Mucosa of descending colon (tissue), 3 donors: ENCODE measurements around the gene FLNB. TPM values are rescaled to one million over a fixed set of nuclear protein-coding genes. Genes with fewer than 3 reads are reported as not detected.

ENCODE experiments used
- ATAC-seq: fragments of 200-7000 bp; cut with Tn5 transposase; one replicate; pipeline ENCODE4 v1.9.1; 2020; ENCODE audit warnings: mild to moderate bottlenecking, moderate library complexity
- DNase-seq, 3 donors: peaks; one replicate each; pipeline ENCODE4 v3.0.0-alpha.2; 2020
- H3K36me3 ChIP-seq: fragments of 200-600 bp; one replicate; pipeline ENCODE4 v1.8.0; 2021; ENCODE audit warnings: low read depth, mild to moderate bottlenecking
- H3K4me1 ChIP-seq: fragments of 200-600 bp; one replicate; pipeline ENCODE4 v1.8.0; 2021; ENCODE audit warnings: low read depth, mild to moderate bottlenecking
- H3K4me3 ChIP-seq: fragments of 200-600 bp; one replicate; pipeline ENCODE4 v1.8.0; 2021; ENCODE audit warnings: mild to moderate bottlenecking
- H3K9me3 ChIP-seq: fragments of 200-600 bp; one replicate; pipeline ENCODE4 v1.8.0; 2021; ENCODE audit warnings: mild to moderate bottlenecking
- intact Hi-C, 2 donors: fragments of 100-400 bp; cut with DNase I in 1 of 2; cut with micrococcal nuclease in 1 of 2; formaldehyde crosslinking; loops; one replicate each; pipeline versions ENCODE4 v1.11.0 to v1.11.1; 2022; cut with DNase I, micrococcal nuclease
- total RNA-seq, 3 donors: library from RNA; stranded (reverse); fragmentation: NEBNext Ultra II Directional in 2 of 3; extraction: Animal tissue kit (Norgen Biotek cat#: 25700) in 2 of 3; gene quantifications; one replicate each; pipeline versions ENCODE4 v1.2.1 to v1.2.4, GENCODE V29; 2021 to 2023
- TF ChIP-seq, protein P1 (sequence below): fragments of 200-600 bp; IDR thresholded peaks from one replicate; pipeline ENCODE4 v1.8.0; 2022; ENCODE audit warnings: antibody characterized with exemption, mild to moderate bottlenecking
- donor health status: DM: no; HTN: no; CAD: no; lungs with moderate emphysema.
- donor health status: DM: no; HTN: no; CAD: no.
- donor health status: DM: no; HTN: yes; CAD: no.

FLNB gene
- total RNA-seq, 3 donors from 2014 or later, result 256 to 555 (median 357) TPM

- TF ChIP-seq, protein P1, sequence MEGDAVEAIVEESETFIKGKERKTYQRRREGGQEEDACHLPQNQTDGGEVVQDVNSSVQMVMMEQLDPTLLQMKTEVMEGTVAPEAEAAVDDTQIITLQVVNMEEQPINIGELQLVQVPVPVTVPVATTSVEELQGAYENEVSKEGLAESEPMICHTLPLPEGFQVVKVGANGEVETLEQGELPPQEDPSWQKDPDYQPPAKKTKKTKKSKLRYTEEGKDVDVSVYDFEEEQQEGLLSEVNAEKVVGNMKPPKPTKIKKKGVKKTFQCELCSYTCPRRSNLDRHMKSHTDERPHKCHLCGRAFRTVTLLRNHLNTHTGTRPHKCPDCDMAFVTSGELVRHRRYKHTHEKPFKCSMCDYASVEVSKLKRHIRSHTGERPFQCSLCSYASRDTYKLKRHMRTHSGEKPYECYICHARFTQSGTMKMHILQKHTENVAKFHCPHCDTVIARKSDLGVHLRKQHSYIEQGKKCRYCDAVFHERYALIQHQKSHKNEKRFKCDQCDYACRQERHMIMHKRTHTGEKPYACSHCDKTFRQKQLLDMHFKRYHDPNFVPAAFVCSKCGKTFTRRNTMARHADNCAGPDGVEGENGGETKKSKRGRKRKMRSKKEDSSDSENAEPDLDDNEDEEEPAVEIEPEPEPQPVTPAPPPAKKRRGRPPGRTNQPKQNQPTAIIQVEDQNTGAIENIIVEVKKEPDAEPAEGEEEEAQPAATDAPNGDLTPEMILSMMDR, result no peak
- Histone ChIP-seq H3K4me1 (peaks cover 44% of the 10 kb centered on the region), H3K36me3 (no peaks in the 10 kb centered on the region), H3K4me3 (no peak overlapping the region), H3K9me3 (no peaks in the 10 kb centered on the region)
- DNase-seq (no peak), ATAC-seq (no peak)
- intact Hi-C loops, result no loop called here
Measured at GRCh38 chr3:58041826-58042324, 33.7 kb downstream of the FLNB start.

DNA sequence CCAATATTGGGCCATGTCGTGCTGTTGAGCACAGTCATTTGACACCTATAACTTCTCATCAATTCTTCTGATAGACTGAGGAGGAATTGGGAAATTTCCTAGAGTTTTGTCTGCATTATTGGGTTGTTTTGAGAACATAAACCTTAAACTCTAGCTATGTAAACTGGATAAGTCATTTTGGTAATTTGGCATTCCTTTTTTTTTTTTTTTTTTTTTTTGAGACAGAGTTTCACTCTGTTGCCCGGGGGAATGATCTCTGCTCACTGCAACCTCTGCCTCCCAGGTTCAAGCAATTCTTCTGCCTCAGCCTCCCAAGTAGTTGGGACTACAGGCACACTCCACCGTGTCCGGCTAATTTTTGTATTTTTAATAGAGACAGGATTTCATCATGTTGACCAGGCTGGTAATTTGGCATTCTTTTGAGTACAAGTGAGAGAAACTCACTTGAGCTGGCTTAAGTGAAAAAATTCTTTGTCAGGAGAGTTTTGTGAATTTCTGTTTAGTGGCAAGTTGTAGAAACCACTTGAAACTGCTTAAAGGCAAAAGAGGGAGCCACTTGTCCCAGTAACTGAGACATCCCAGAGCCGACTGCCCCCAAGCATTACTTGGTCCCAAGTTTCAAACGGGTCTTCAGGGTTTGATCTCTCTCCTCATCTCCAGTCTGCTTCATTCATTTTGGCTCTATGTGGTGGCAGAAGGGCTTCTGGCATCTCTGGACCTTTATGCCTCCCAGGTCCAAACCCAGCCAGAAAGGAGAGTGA is 34.9 kb downstream of the FLNB start:
- intact Hi-C loops, result no loop called here
- H3K4me1 ChIP-seq, result peaks cover 41% of the 10 kb centered on the region
- no peak overlapping the region for H3K4me3 ChIP-seq
- no peak for DNase-seq
- no peaks in the 10 kb centered on the region for H3K9me3 ChIP-seq
- no peak for ATAC-seq
- H3K36me3 ChIP-seq, result no peaks in the 10 kb centered on the region
- TF ChIP-seq, protein P1, result no peak

- peaks cover 38% of the 10 kb centered on the region for H3K4me1 ChIP-seq
- intact Hi-C loops, result no loop called here
- H3K36me3 ChIP-seq, result no peaks in the 10 kb centered on the region
- no peak overlapping the region for H3K4me3 ChIP-seq
- TF ChIP-seq, protein P1, result no peak
- no peaks in the 10 kb centered on the region for H3K9me3 ChIP-seq
- DNase-seq, result no peak
- peak; percentile 10 for ATAC-seq
Measured at GRCh38 chr3:58043933-58044332, 35.7 kb downstream of the FLNB start.

GRCh38 chr3:58044691-58045483 is 36.7 kb downstream of the FLNB start:
- H3K36me3 ChIP-seq, result no peaks in the 10 kb centered on the region
- H3K9me3 ChIP-seq, result no peaks in the 10 kb centered on the region
- no peak for ATAC-seq
- TF ChIP-seq, protein P1, result no peak
- no peak overlapping the region for H3K4me3 ChIP-seq
- H3K4me1 ChIP-seq, result peaks cover 38% of the 10 kb centered on the region
- intact Hi-C loops, result no loop called here
- DNase-seq, result no peak

DNA sequence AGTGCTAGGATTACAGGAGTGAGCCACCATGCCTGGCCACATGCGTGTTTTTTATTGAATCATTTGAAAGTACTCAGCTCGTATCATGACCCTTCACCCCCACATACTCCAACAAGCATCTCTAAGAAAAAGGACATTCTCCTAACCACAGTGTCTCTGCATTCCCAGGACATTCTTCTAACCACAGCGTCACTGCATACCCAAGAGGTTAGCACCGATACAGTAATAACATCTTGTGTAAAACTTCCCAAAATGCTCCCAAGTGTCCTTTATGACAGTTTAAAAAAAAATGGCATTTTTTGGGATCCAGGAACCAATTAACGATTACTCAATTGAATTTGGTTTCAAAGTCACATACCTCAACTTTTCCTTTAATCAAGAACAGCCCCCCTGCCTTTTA is 39.6 kb downstream of the FLNB start:
- TF ChIP-seq, protein P1, result no peak
- Histone ChIP-seq H3K4me3 (no peak overlapping the region), H3K36me3 (no peaks in the 10 kb centered on the region), H3K4me1 (peaks cover 34% of the 10 kb centered on the region), H3K9me3 (no peaks in the 10 kb centered on the region)
- DNase-seq (no peak), ATAC-seq (no peak)
- intact Hi-C loops, result no loop called here
